ENCODE results near the gene EDEM3.
A peak's percentile ranks its signal among the peaks of the same experiment; 100 is the strongest.
"Not testable (repeated sequence)": the region's sequence is repeated elsewhere in the genome, so short reads cannot be mapped to it uniquely, and the experiment has no call there.

EDEM3 gene

GRCh38 chr1:184767591-184767990 is 12.9 kb upstream of the EDEM3 start:
- Histone ChIP-seq H3K36me3 (ENCODE audit: insufficient read depth, low read depth, low read length) (no peaks in the 10 kb centered on the region), H3K9ac (ENCODE audit: low read depth, low read length) (no peak overlapping the region), H3K4me3 (ENCODE audit: low read length) (no peak overlapping the region), H3K9me3 (ENCODE audit: insufficient read depth, low read depth, low read length) (no peaks in the 10 kb centered on the region), H3K4me1 (ENCODE audit: insufficient read depth, low read length) (no peaks in the 10 kb centered on the region), H3K27ac (ENCODE audit: low read length) (no peak overlapping the region), H3K27me3 (ENCODE audit: insufficient read depth, low read length) (no peaks in the 10 kb centered on the region)

GRCh38 chr1:184764483-184764882 is 9.8 kb upstream of the EDEM3 start:
- no peaks in the 10 kb centered on the region for H3K36me3 ChIP-seq (ENCODE audit: insufficient read depth, low read depth, low read length)

GRCh38 chr1:184763520-184763919 is 8.9 kb upstream of the EDEM3 start:
- not testable (repeated sequence) for H3K4me3 ChIP-seq (ENCODE audit: low read length); H3K27ac ChIP-seq (ENCODE audit: low read length); H3K9me3 ChIP-seq (ENCODE audit: insufficient read depth, low read depth, low read length); H3K9ac ChIP-seq (ENCODE audit: low read depth, low read length); H3K27me3 ChIP-seq (ENCODE audit: insufficient read depth, low read length); H3K4me1 ChIP-seq (ENCODE audit: insufficient read depth, low read length); H3K36me3 ChIP-seq (ENCODE audit: insufficient read depth, low read depth, low read length)

More at GRCh38 chr1:184764483-184764882, 9.8 kb upstream of the EDEM3 start:
- no peak overlapping the region for H3K9ac ChIP-seq (ENCODE audit: low read depth, low read length)
- H3K4me1 ChIP-seq (ENCODE audit: insufficient read depth, low read length): peaks cover 7% of the 10 kb centered on the region
- no peak overlapping the region for H3K4me3 ChIP-seq (ENCODE audit: low read length)
- H3K27me3 ChIP-seq (ENCODE audit: insufficient read depth, low read length): no peaks in the 10 kb centered on the region
- H3K9me3 ChIP-seq (ENCODE audit: insufficient read depth, low read depth, low read length): no peaks in the 10 kb centered on the region
- no peak overlapping the region for H3K27ac ChIP-seq (ENCODE audit: low read length)

GRCh38 chr1:184761969-184762485 is 7.4 kb upstream of the EDEM3 start:
- Histone ChIP-seq H3K9ac (ENCODE audit: low read depth, low read length) (no peak overlapping the region), H3K4me3 (ENCODE audit: low read length) (no peak overlapping the region), H3K9me3 (ENCODE audit: insufficient read depth, low read depth, low read length) (no peaks in the 10 kb centered on the region), H3K36me3 (ENCODE audit: insufficient read depth, low read depth, low read length) (no peaks in the 10 kb centered on the region), H3K4me1 (ENCODE audit: insufficient read depth, low read length) (peaks cover 7% of the 10 kb centered on the region), H3K27ac (ENCODE audit: low read length) (no peak overlapping the region), H3K27me3 (ENCODE audit: insufficient read depth, low read length) (peaks cover 2% of the 10 kb centered on the region)

GRCh38 chr1:184759651-184760050 is 5.0 kb upstream of the EDEM3 start:
- Histone ChIP-seq H3K9ac (ENCODE audit: low read depth, low read length) (no peak overlapping the region), H3K9me3 (ENCODE audit: insufficient read depth, low read depth, low read length) (no peaks in the 10 kb centered on the region), H3K36me3 (ENCODE audit: insufficient read depth, low read depth, low read length) (no peaks in the 10 kb centered on the region), H3K27ac (ENCODE audit: low read length) (no peak overlapping the region), H3K4me3 (ENCODE audit: low read length) (no peak overlapping the region), H3K27me3 (ENCODE audit: insufficient read depth, low read length) (peaks cover 17% of the 10 kb centered on the region), H3K4me1 (ENCODE audit: insufficient read depth, low read length) (peaks cover 7% of the 10 kb centered on the region)

- Histone ChIP-seq H3K4me3 (ENCODE audit: low read length) (no peak overlapping the region), H3K4me1 (ENCODE audit: insufficient read depth, low read length) (peaks cover 7% of the 10 kb centered on the region), H3K27me3 (ENCODE audit: insufficient read depth, low read length) (peaks cover 17% of the 10 kb centered on the region), H3K27ac (ENCODE audit: low read length) (no peak overlapping the region), H3K36me3 (ENCODE audit: insufficient read depth, low read depth, low read length) (no peaks in the 10 kb centered on the region), H3K9ac (ENCODE audit: low read depth, low read length) (no peak overlapping the region), H3K9me3 (ENCODE audit: insufficient read depth, low read depth, low read length) (no peaks in the 10 kb centered on the region)
Observed at GRCh38 chr1:184759112-184759511, 4.5 kb upstream of the EDEM3 start.

GRCh38 chr1:184757891-184758290 is 3.2 kb upstream of the EDEM3 start:
- peaks cover 13% of the 10 kb centered on the region for H3K4me1 ChIP-seq (ENCODE audit: insufficient read depth, low read length)
- H3K36me3 ChIP-seq (ENCODE audit: insufficient read depth, low read depth, low read length): no peaks in the 10 kb centered on the region
- no peak overlapping the region for H3K9ac ChIP-seq (ENCODE audit: low read depth, low read length)
- no peaks in the 10 kb centered on the region for H3K9me3 ChIP-seq (ENCODE audit: insufficient read depth, low read depth, low read length)
- H3K4me3 ChIP-seq (ENCODE audit: low read length): no peak overlapping the region
- peaks cover 17% of the 10 kb centered on the region for H3K27me3 ChIP-seq (ENCODE audit: insufficient read depth, low read length)
- H3K27ac ChIP-seq (ENCODE audit: low read length): no peak overlapping the region

- no peak overlapping the region for H3K9ac ChIP-seq (ENCODE audit: low read depth, low read length)
- H3K4me1 ChIP-seq (ENCODE audit: insufficient read depth, low read length): peaks cover 13% of the 10 kb centered on the region
- H3K36me3 ChIP-seq (ENCODE audit: insufficient read depth, low read depth, low read length): no peaks in the 10 kb centered on the region
- no peaks in the 10 kb centered on the region for H3K9me3 ChIP-seq (ENCODE audit: insufficient read depth, low read depth, low read length)
- H3K4me3 ChIP-seq (ENCODE audit: low read length): no peak overlapping the region
- H3K27ac ChIP-seq (ENCODE audit: low read length): no peak overlapping the region
- peaks cover 17% of the 10 kb centered on the region for H3K27me3 ChIP-seq (ENCODE audit: insufficient read depth, low read length)
Observed at GRCh38 chr1:184757406-184757805, 2.7 kb upstream of the EDEM3 start.

GRCh38 chr1:184755226-184756065 is 788 bp upstream of the EDEM3 start:
- peaks cover 17% of the 10 kb centered on the region for H3K27me3 ChIP-seq (ENCODE audit: insufficient read depth, low read length)
- peak overlapping the region; percentile 51; the same call in 1 of the 2 replicates for H3K9ac ChIP-seq (ENCODE audit: low read depth, low read length)
- H3K4me3 ChIP-seq (ENCODE audit: low read length): peak overlapping the region; percentile 71
- H3K27ac ChIP-seq (ENCODE audit: low read length): no peak overlapping the region
- H3K4me1 ChIP-seq (ENCODE audit: insufficient read depth, low read length): peaks cover 13% of the 10 kb centered on the region
- H3K36me3 ChIP-seq (ENCODE audit: insufficient read depth, low read depth, low read length): no peaks in the 10 kb centered on the region
- no peaks in the 10 kb centered on the region for H3K9me3 ChIP-seq (ENCODE audit: insufficient read depth, low read depth, low read length)

GRCh38 chr1:184753608-184754475 is 816 bp downstream of the EDEM3 start:
- Histone ChIP-seq H3K4me1 (ENCODE audit: insufficient read depth, low read length) (peaks cover 6% of the 10 kb centered on the region; the same call in 1 of the 2 replicates), H3K27ac (ENCODE audit: low read length) (no peak overlapping the region), H3K9ac (ENCODE audit: low read depth, low read length) (peak overlapping the region; percentile 54; the same call in 1 of the 2 replicates)

GRCh38 chr1:184753117-184753516 is 1.5 kb downstream of the EDEM3 start:
- H3K4me1 ChIP-seq (ENCODE audit: insufficient read depth, low read length): peaks cover 6% of the 10 kb centered on the region; the same call in 1 of the 2 replicates
- H3K4me3 ChIP-seq (ENCODE audit: low read length): peak overlapping the region; percentile 71
- H3K27me3 ChIP-seq (ENCODE audit: insufficient read depth, low read length): peaks cover 17% of the 10 kb centered on the region
- H3K36me3 ChIP-seq (ENCODE audit: insufficient read depth, low read depth, low read length): no peaks in the 10 kb centered on the region
- no peak overlapping the region for H3K27ac ChIP-seq (ENCODE audit: low read length)
- H3K9ac ChIP-seq (ENCODE audit: low read depth, low read length): no peak overlapping the region
- no peaks in the 10 kb centered on the region for H3K9me3 ChIP-seq (ENCODE audit: insufficient read depth, low read depth, low read length)

More at GRCh38 chr1:184753608-184754475, 816 bp downstream of the EDEM3 start:
- Histone ChIP-seq H3K36me3 (ENCODE audit: insufficient read depth, low read depth, low read length) (no peaks in the 10 kb centered on the region), H3K27me3 (ENCODE audit: insufficient read depth, low read length) (peaks cover 17% of the 10 kb centered on the region), H3K9me3 (ENCODE audit: insufficient read depth, low read depth, low read length) (no peaks in the 10 kb centered on the region), H3K4me3 (ENCODE audit: low read length) (peak overlapping the region; percentile 71)
